Astrocyte (in vitro differentiated cells and primary cell): ENCODE results near the gene TEX51. TPM values are rescaled to one million over a fixed set of nuclear protein-coding genes. Genes with fewer than 3 reads are reported as not detected.

ENCODE experiments used
- DNase-seq: peaks from one replicate; pipeline ENCODE4 v3.0.0-alpha.2; 2010; ENCODE audit warnings: low read depth
- FAIRE-seq: peaks from 2 replicates; lab custom pipeline; 2011; peaks lifted over from hg19 to GRCh38; lab: Jason Lieb, UNC
- H2AFZ ChIP-seq: 2 replicates; pipeline ENCODE4 v1.6.0; 2012; ENCODE audit warnings: low read depth, low read length, inconsistent platforms
- H3K27ac ChIP-seq: 2 replicates; pipeline ENCODE4 v1.5.1; 2011; ENCODE audit warnings: low read depth, low read length, inconsistent platforms
- H3K27me3 ChIP-seq: 2 replicates; pipeline ENCODE4 v1.6.0; 2011; ENCODE audit warnings: low read length, inconsistent platforms; ENCODE audit not compliant: insufficient read depth
- H3K36me3 ChIP-seq: 2 replicates; pipeline ENCODE4 v1.5.1; 2011; ENCODE audit warnings: low read length, inconsistent platforms; ENCODE audit not compliant: insufficient read depth
- H3K4me1 ChIP-seq: 2 replicates; pipeline ENCODE4 v1.5.1; 2011; ENCODE audit warnings: low read length, inconsistent platforms; ENCODE audit not compliant: insufficient read depth
- H3K4me2 ChIP-seq: 2 replicates; pipeline ENCODE4 v1.6.0; 2012; ENCODE audit warnings: low read length, inconsistent platforms
- H3K4me3 ChIP-seq: 2 replicates; pipeline ENCODE4 v1.5.1; 2011; ENCODE audit warnings: low read depth, mild to moderate bottlenecking, low read length, inconsistent platforms; ENCODE audit not compliant: insufficient read depth
- H3K79me2 ChIP-seq: 2 replicates; pipeline ENCODE4 v1.6.0; 2012; ENCODE audit warnings: mild to moderate bottlenecking, low read length, inconsistent platforms; ENCODE audit not compliant: insufficient read depth
- H3K9ac ChIP-seq: 2 replicates; pipeline ENCODE4 v1.6.0; 2012; ENCODE audit warnings: mild to moderate bottlenecking, low read length, inconsistent platforms
- H3K9me3 ChIP-seq: 2 replicates; pipeline ENCODE4 v1.5.1; 2012; ENCODE audit warnings: low read depth, mild to moderate bottlenecking, low read length, inconsistent platforms; ENCODE audit not compliant: insufficient read depth
- H4K20me1 ChIP-seq: 2 replicates; pipeline ENCODE4 v1.6.0; 2012; ENCODE audit warnings: low read length, inconsistent platforms; ENCODE audit not compliant: insufficient read depth
- H3K27ac Mint-ChIP-seq: one replicate; pipeline ENCODE4 v1.8.0; 2021; ENCODE audit warnings: mild to moderate bottlenecking, mixed read lengths; ENCODE audit not compliant: unreplicated experiment
- H3K27me3 Mint-ChIP-seq: one replicate; pipeline ENCODE4 v1.8.0; 2021; ENCODE audit warnings: low read depth, mixed read lengths; ENCODE audit not compliant: unreplicated experiment
- H3K36me3 Mint-ChIP-seq: one replicate; pipeline ENCODE4 v1.8.0; 2021; ENCODE audit warnings: low read depth, mixed read lengths; ENCODE audit not compliant: unreplicated experiment
- H3K4me1 Mint-ChIP-seq: one replicate; pipeline ENCODE4 v1.8.0; 2021; ENCODE audit warnings: low read depth, mixed read lengths; ENCODE audit not compliant: unreplicated experiment
- H3K4me3 Mint-ChIP-seq: one replicate; pipeline ENCODE4 v1.8.0; 2021; ENCODE audit warnings: mild to moderate bottlenecking, moderate library complexity, mixed read lengths; ENCODE audit not compliant: unreplicated experiment
- H3K9me3 Mint-ChIP-seq: one replicate; pipeline ENCODE4 v1.8.0; 2021; ENCODE audit warnings: mild to moderate bottlenecking, mixed read lengths; ENCODE audit not compliant: unreplicated experiment
- EZH2 ChIP-seq: IDR thresholded peaks from 2 replicates; pipeline ENCODE4 v1.6.1; 2012; ENCODE audit warnings: mild to moderate bottlenecking, low read length, inconsistent platforms; ENCODE audit not compliant: insufficient read depth
- total RNA-seq: library from RNA; stranded (reverse); gene quantifications from 2 replicates; pipeline ENCODE4 v1.2.1, GENCODE V29; 2021
- TF ChIP-seq, protein P1 (sequence below): IDR thresholded peaks from 2 replicates; pipeline ENCODE4 v1.5.1; 2011; ENCODE audit warnings: low read depth, mild to moderate bottlenecking, inconsistent platforms, low read length, moderate library complexity; ENCODE audit not compliant: insufficient read depth

The TEX51 gene
- total RNA-seq, 1 donor from 2014 or later = not detected

GRCh38 chr2:126884861-126885750, 13.6 kb upstream of the TEX51 start:
- Histone ChIP-seq H3K4me1 (peaks cover 6% of the 10 kb centered on the region), H3K27me3 (peaks cover 2% of the 10 kb centered on the region), H2AFZ (no peak overlapping the region), H4K20me1 (no peaks in the 10 kb centered on the region), H3K27ac (no peak overlapping the region), H3K36me3 (no peaks in the 10 kb centered on the region), H3K9me3 (no peaks in the 10 kb centered on the region), H3K9ac (no peak overlapping the region), H3K4me2 (no peak overlapping the region), H3K4me3 (no peak overlapping the region), H3K79me2 (no peaks in the 10 kb centered on the region)
- Mint-ChIP-seq H3K27ac (no peak overlapping the region), H3K4me3 (no peak overlapping the region), H3K9me3 (no peaks in the 10 kb centered on the region), H3K27me3 (peaks cover 26% of the 10 kb centered on the region), H3K4me1 (no peaks in the 10 kb centered on the region), H3K36me3 (no peaks in the 10 kb centered on the region)
- FAIRE-seq = no peak
- no peak for DNase-seq
- TF ChIP-seq EZH2 = no peak
- TF ChIP-seq, protein P1, sequence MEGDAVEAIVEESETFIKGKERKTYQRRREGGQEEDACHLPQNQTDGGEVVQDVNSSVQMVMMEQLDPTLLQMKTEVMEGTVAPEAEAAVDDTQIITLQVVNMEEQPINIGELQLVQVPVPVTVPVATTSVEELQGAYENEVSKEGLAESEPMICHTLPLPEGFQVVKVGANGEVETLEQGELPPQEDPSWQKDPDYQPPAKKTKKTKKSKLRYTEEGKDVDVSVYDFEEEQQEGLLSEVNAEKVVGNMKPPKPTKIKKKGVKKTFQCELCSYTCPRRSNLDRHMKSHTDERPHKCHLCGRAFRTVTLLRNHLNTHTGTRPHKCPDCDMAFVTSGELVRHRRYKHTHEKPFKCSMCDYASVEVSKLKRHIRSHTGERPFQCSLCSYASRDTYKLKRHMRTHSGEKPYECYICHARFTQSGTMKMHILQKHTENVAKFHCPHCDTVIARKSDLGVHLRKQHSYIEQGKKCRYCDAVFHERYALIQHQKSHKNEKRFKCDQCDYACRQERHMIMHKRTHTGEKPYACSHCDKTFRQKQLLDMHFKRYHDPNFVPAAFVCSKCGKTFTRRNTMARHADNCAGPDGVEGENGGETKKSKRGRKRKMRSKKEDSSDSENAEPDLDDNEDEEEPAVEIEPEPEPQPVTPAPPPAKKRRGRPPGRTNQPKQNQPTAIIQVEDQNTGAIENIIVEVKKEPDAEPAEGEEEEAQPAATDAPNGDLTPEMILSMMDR = no peak

DNA sequence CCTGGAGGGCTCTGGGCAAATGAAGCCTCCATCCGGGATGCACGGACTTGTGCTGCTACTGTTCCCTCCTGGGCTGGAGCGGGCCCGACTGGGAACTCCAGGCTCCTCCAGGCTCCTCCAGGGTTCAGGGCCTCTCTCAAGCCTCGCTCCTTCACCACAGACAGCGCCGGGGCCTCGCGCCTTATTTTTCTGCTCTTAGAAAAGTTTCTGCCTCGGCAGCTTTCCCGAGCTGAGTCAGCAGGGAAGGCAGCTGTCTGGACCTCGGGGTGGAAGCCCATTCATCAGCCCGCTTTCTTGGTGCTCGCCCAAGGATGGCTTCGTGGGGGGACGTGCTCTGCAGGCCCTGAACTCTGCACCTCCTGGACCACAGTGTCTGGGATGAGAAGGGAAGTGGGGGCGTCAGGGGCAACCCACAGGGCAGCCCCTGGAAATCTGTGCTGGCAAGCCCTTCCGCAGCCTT, 12.9 kb upstream of the TEX51 start:
- H3K79me2 ChIP-seq = no peaks in the 10 kb centered on the region
- H3K9me3 Mint-ChIP-seq = no peaks in the 10 kb centered on the region
- peaks cover 26% of the 10 kb centered on the region for H3K27me3 Mint-ChIP-seq
- H3K9ac ChIP-seq = no peak overlapping the region
- H3K36me3 Mint-ChIP-seq = no peaks in the 10 kb centered on the region
- peaks cover 2% of the 10 kb centered on the region for H3K27me3 ChIP-seq
- no peaks in the 10 kb centered on the region for H3K9me3 ChIP-seq
- H3K27ac ChIP-seq = no peak overlapping the region
- H3K36me3 ChIP-seq = no peaks in the 10 kb centered on the region
- H3K4me3 ChIP-seq = no peak overlapping the region
- no peaks in the 10 kb centered on the region for H4K20me1 ChIP-seq
- H2AFZ ChIP-seq = peak overlapping the region; percentile 69
- FAIRE-seq (no peak), DNase-seq (peak; percentile 6)
- no peak overlapping the region for H3K27ac Mint-ChIP-seq
- no peak overlapping the region for H3K4me3 Mint-ChIP-seq
- no peaks in the 10 kb centered on the region for H3K4me1 Mint-ChIP-seq
- H3K4me2 ChIP-seq = peak overlapping the region; percentile 72
- TF ChIP-seq, protein P1 = no peak
- no peak for TF ChIP-seq EZH2
- peaks cover 6% of the 10 kb centered on the region for H3K4me1 ChIP-seq
